Esophagus squamous epithelium (tissue), 5 donors: Measurements from ENCODE around the gene PHC3. TPM values are rescaled to one million over a fixed set of nuclear protein-coding genes. Genes with fewer than 3 reads are reported as not detected.
A peak's percentile ranks its signal among the peaks of the same experiment; 100 is the strongest.

Source experiments
- DNase-seq: peaks from one replicate; lab custom pipeline; 2025; lab: John Stamatoyannopoulos, UW
- H3K27ac ChIP-seq, 4 donors: fragments of 200-600 bp; sonication (generic); one replicate each; pipeline ENCODE4 v1.5.1; 2016 to 2019; ENCODE audit warnings: mild to moderate bottlenecking in 1 of 4
- H3K27me3 ChIP-seq, 4 donors: fragments of 200-600 bp; sonication (generic); 1 replicate in 3 of 4; 2 replicates in 1 of 4; pipeline versions ENCODE4 v1.5.1 to v1.6.0; 2017 to 2021; ENCODE audit warnings: antibody characterized with exemption in 1 of 4
- H3K36me3 ChIP-seq, 3 donors: fragments of 200-600 bp; sonication (generic); one replicate each; pipeline ENCODE4 v1.5.1; 2016 to 2019
- H3K4me1 ChIP-seq, 3 donors: fragments of 200-600 bp; sonication (generic); one replicate each; pipeline ENCODE4 v1.5.1; 2017 to 2019
- H3K4me3 ChIP-seq, 4 donors: fragments of 200-600 bp; sonication (generic); 1 replicate in 3 of 4; 2 replicates in 1 of 4; pipeline ENCODE4 v1.5.1; 2016 to 2019; ENCODE audit warnings: mild to moderate bottlenecking in 2 of 4, moderate library complexity in 1 of 4
- H3K9me3 ChIP-seq, 3 donors: fragments of 200-600 bp; sonication (generic); one replicate each; pipeline ENCODE4 v1.5.1; 2016 to 2019
- CTCF ChIP-seq, 6 experiments: fragments of 450-650 bp in 4 of 6; fragments of 200-600 bp in 2 of 6; sonication (generic) in 2 of 6; IDR thresholded peaks; one replicate each; pipeline ENCODE4 v1.5.1; 2016 to 2019; ENCODE audit warnings: antibody characterized with exemption in 6 of 6, mild to moderate bottlenecking in 4 of 6, moderate library complexity in 4 of 6
- POLR2A ChIP-seq, 4 donors: fragments of 450-650 bp; IDR thresholded peaks; one replicate each; pipeline ENCODE4 v1.6.1; 2017; ENCODE audit warnings: antibody characterized with exemption in 4 of 4, mild to moderate bottlenecking in 4 of 4, moderate library complexity in 3 of 4
- WGBS, 2 donors: methylation state at CpG; one replicate each; pipeline ENCODE4 v1.1.5; 2018; 5-methylcytosine and 5-hydroxymethylcytosine counted together
- intact Hi-C: fragments of 100-400 bp; cut with DNase I; formaldehyde crosslinking; loops from one replicate; pipeline ENCODE4 v1.15.0; 2022
- total RNA-seq, 4 donors: library from RNA; depleted of rRNA; stranded (reverse); fragments of >200 nt; gene quantifications; one replicate each; pipeline ENCODE4 v1.1.0, GENCODE V29; 2016
- donor health status: DM: yes; HTN: yes; CAD: no.

PHC3 gene
- total RNA-seq, 4 donors from 2014 or later, result 22.1 to 47.7 (median 25.4) TPM

GRCh38 chr3:170056710-170057454 lies 124.7 kb downstream of the PHC3 start:
- TF ChIP-seq POLR2A (IDR thresholded peaks at IDR 0.05), result no peak
- TF ChIP-seq CTCF (IDR thresholded peaks at IDR 0.05), result no peak
- Histone ChIP-seq H3K36me3 (no peaks in the 10 kb centered on the region), H3K4me3 (no peak overlapping the region), H3K27ac (no peak overlapping the region), H3K4me1 (no peaks in the 10 kb centered on the region), H3K9me3 (no peaks in the 10 kb centered on the region), H3K27me3 (no peaks in the 10 kb centered on the region)
- DNase-seq, result no peak
- WGBS, 2 donors, result 76 to 81% methylated on average over 3 of the region's 3 CpGs
- intact Hi-C loops, result no loop called here

DNA sequence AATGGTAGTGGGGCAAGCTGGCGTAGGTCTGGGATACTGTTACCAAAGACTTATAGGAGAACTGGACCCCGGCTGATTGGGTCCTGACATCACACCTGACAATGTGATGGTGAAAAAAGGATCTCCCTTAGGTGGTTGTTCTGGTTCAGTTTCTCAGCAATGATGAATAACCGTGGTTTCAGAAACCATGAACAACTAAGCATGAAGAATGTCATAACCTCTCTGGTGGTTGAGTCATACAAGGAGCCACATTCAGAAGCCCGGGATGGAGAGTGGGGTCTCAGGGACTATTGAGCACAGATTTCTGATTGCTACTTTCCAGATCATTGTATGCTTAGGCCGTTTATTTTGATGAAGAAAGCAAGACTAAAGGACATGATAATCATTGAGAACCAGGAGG lies 126.3 kb downstream of the PHC3 start:
- H3K36me3 ChIP-seq, result no peaks in the 10 kb centered on the region
- H3K27ac ChIP-seq, result no peak overlapping the region
- no peaks in the 10 kb centered on the region for H3K27me3 ChIP-seq
- H3K4me3 ChIP-seq, result no peak overlapping the region
- H3K9me3 ChIP-seq, result no peaks in the 10 kb centered on the region
- no peaks in the 10 kb centered on the region for H3K4me1 ChIP-seq
- intact Hi-C loops, result no loop called here
- no peak for DNase-seq
- no peak for TF ChIP-seq CTCF (IDR thresholded peaks at IDR 0.05)
- no peak for TF ChIP-seq POLR2A (IDR thresholded peaks at IDR 0.05)
- 54 to 70% methylated on average over 5 of the region's 5 CpGs for WGBS, 2 donors

GRCh38 chr3:170054204-170054603 lies 127.3 kb downstream of the PHC3 start:
- Histone ChIP-seq H3K4me1 (no peaks in the 10 kb centered on the region), H3K27ac (no peak overlapping the region), H3K27me3 (no peaks in the 10 kb centered on the region), H3K4me3 (no peak overlapping the region), H3K36me3 (no peaks in the 10 kb centered on the region), H3K9me3 (no peaks in the 10 kb centered on the region)
- no peak for DNase-seq
- 76 to 83% methylated on average over 1 of the region's 1 CpG for WGBS, 2 donors
- intact Hi-C loops, result no loop called here
- no peak for TF ChIP-seq POLR2A (IDR thresholded peaks at IDR 0.05)
- TF ChIP-seq CTCF (IDR thresholded peaks at IDR 0.05), result peak in 1 of 6 experiments; percentile 17

DNA sequence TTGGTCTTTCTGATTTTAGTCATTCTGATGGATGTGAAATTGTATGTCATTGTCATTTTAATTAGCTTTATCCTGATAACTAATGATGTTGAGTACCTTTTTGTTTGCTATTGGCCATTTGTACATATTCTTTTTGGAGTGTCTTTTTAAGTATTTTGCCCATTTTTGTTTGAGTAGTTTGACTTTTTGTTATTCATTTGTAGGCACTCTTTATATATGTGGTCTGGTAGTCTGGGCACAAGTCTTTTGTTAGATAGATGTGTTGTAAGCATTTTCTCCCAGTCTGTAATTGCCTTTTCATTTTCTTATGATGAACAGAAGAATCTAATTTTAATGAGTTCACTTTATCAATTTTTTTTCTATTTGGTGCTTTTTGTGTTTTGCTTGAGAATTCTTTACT lies 129.1 kb downstream of the PHC3 start:
- Histone ChIP-seq H3K9me3 (no peaks in the 10 kb centered on the region), H3K4me1 (no peaks in the 10 kb centered on the region), H3K36me3 (no peaks in the 10 kb centered on the region), H3K27ac (no peak overlapping the region), H3K27me3 (no peaks in the 10 kb centered on the region), H3K4me3 (no peak overlapping the region)
- intact Hi-C loops, result no loop called here
- no peak for DNase-seq
- no peak for TF ChIP-seq POLR2A (IDR thresholded peaks at IDR 0.05)
- no peak for TF ChIP-seq CTCF (IDR thresholded peaks at IDR 0.05)

GRCh38 chr3:170050753-170051152 lies 130.8 kb downstream of the PHC3 start:
- peaks cover 0 to 3% (median 0%) of the 10 kb centered on the region in 3 donors for H3K4me1 ChIP-seq
- no peak overlapping the region for H3K4me3 ChIP-seq
- H3K27ac ChIP-seq, result no peak overlapping the region
- DNase-seq, result no peak
- TF ChIP-seq CTCF (IDR thresholded peaks at IDR 0.05) (no peak), POLR2A (IDR thresholded peaks at IDR 0.05) (no peak)
- no peaks in the 10 kb centered on the region for H3K27me3 ChIP-seq
- H3K9me3 ChIP-seq, result no peaks in the 10 kb centered on the region
- no peaks in the 10 kb centered on the region for H3K36me3 ChIP-seq
- 75 to 78% methylated on average over 4 of the region's 4 CpGs for WGBS, 2 donors
- intact Hi-C loops, result no loop called here
